T47D (cell line): Measurements from ENCODE around the gene MTIF3.

ENCODE experiments used
- DNase-seq, 2 experiments: peaks; one replicate each; pipeline versions ENCODE4 v3.0.0 to v3.0.0-alpha.2; 2011 to 2012; ENCODE audit warnings: low read depth in 1 of 2, low spot score in 1 of 2
- JUND ChIP-seq: IDR thresholded peaks from 2 replicates; pipeline ENCODE4 v1.6.1; 2012; ENCODE audit warnings: low read depth
- in situ Hi-C: cut with HindIII; loops from 2 replicates; pipeline ENCODE4 v1.10.0; 2016; ENCODE audit warnings: low sequenced_read_pairs, low pct_unique_long_range_greater_than_20kb

The MTIF3 gene

GRCh38 chr13:27424246-27425157, 25.9 kb downstream of the MTIF3 start, which contains the start of gene GTF3A:
Gene GTF3A (plus strand): TSS chr13:27424619.
- DNase-seq = peak; percentile 71 to 89
- TF ChIP-seq JUND = no peak
- in situ Hi-C loops = no loop called here

DNA sequence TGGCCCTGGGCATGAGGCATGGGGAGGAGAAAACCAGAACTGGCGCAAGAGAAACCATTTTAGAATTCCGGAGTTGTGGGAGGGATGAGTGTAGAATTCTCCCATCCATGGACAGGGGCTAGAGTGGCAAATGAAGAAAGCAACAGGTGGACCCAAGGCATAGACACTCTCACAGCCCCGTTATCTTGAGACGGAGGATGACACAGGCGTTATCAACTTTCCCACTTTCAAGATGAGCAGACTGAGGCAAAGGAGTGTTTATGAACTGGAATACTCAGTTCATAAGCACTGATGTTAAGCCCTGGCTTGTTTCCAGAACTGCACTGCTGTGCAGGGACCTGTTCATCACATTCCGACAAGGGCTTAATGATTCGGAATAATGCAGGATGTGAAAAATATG, 27.0 kb downstream of the MTIF3 start:
- DNase-seq = no peak
- in situ Hi-C loops = no loop called here
- no peak for TF ChIP-seq JUND

- in situ Hi-C loops = no loop called here
- DNase-seq = no peak
- TF ChIP-seq JUND = no peak
Observed at GRCh38 chr13:27421101-27421871, 29.1 kb downstream of the MTIF3 start.

GRCh38 chr13:27419328-27419727, 31.0 kb downstream of the MTIF3 start:
- in situ Hi-C loops = no loop called here

DNA sequence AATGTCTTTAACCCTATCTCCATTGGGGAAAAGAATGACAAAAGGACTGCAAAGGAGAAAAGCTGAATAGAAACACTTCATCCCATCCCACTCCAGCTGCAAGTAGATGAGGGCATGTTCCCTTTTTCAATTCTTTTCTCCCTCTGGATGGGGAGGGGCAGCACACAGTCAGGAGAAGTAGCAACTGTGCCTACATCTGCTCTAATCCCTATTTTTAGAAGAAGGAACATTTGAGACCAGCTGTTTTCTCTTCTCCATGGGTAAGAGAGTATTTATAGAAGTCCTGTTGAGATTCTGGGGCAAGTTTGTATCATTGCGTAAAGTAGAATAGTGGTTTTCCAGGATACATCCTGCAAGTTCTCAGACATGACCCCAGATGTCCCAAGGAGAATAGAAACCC, 35.2 kb downstream of the MTIF3 start:
- DNase-seq = no peak
- TF ChIP-seq JUND = no peak
- in situ Hi-C loops = no loop called here

More at GRCh38 chr13:27419328-27419727, 31.0 kb downstream of the MTIF3 start:
- no peak for DNase-seq
- TF ChIP-seq JUND = no peak

DNA sequence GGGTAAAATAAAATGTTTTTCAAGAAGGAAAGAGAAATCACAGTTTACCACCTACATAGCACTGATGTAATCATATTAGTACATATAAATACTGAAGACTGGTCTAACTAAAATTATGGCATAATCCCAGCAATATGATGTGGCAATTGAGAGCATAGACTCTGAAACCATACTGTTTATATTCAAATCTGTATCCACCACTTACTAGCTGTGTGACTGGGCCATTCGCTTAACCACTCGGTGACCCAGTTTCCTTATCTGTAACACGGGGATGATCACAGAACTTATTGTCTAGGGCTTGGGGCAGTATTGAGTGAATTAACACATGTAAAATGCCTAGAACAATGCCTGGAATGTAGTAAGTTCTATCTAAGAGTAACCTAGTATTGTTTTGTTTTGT, 39.0 kb downstream of the MTIF3 start:
- in situ Hi-C loops = no loop called here
- TF ChIP-seq JUND = no peak
- DNase-seq = no peak

DNA sequence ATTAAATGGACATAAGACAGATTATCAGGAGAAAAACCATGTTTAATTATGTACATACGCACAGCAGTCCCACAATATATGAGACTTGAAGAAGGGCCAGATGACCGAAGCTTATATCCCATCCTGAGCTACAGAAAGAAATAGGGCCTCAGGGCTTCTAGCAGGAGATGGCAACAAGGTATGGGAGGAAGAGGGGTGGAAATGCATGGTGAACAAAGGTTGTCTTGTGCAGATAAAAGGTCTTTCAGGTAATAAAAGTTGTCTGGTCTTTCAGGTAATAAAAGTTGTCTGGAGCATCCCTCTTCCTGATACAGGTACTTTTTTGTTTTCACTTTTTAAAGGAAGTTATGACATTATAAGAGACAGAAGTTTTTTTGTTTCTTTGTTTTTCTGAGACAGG, 41.4 kb downstream of the MTIF3 start:
- TF ChIP-seq JUND = no peak

GRCh38 chr13:27408074-27408473, 42.3 kb downstream of the MTIF3 start:
- in situ Hi-C loops = no loop called here
- TF ChIP-seq JUND = no peak
- DNase-seq = no peak

More for the DNA sequence above, 41.4 kb downstream of the MTIF3 start:
- in situ Hi-C loops = no loop called here
- no peak for DNase-seq

DNA sequence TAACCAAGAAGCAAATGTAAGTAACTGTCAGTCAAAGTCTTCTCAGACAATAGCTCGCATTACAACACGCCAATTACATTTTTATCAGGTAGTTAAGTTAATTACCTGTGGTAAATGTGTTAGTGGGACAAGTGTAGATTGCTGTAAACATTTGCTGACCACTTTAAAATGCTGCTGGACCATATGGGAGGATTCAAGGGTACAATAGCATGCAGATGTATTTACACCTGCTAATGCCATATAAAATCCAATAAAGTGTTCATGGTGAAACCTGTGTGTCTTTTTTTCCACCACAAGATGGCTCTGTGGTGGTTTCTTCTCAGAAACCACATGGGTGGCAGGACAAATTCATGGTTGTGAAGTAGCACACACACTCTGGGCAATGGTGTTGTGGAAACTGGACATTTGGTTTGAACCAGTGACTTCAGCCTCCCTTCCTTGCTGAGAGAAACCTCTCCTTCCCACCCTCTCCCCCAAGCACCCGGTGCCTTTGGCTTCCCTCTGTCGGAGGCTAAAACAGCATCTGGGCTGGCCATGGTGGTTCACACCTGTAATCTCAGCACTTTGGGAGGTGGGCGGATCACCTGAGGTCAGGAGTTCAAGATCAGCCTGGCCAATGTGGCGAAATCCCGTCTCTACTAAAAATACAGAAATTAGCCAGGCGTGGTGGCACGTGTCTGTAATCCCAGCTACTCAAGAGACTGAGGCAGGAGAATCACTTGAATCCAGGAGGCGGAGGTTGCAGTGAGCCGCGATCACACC, 44.0 kb downstream of the MTIF3 start:
- TF ChIP-seq JUND = no peak
- in situ Hi-C loops = no loop called here
- DNase-seq = peak; percentile 46 to 72

DNA sequence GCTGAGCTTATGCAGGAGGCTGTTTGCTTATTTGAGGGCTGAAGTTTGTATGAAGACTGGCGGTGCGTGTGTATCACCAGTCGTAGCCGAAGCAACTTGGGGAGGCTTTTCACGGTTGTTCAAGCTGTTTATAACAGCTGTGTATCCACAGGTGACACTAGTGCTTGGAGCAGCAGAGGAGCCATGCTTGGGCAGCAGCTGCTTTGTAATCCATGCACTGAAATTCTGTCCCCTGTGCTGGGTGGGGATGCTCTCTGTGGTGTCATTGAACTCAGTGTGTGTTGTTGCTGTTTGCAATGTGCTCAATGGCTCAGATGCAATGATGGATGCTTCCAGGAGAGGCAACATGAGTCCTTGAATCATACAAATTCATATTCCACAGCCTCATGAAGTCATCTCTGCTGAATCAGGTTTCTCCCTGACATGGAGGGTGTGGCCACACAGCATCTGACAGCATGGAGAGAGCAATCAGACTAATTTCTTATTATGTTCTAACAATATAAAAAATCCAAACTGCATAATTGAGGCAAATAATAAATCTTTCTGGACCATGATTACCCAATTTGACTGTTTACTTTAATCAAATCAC, 44.7 kb downstream of the MTIF3 start:
- in situ Hi-C loops = no loop called here
- TF ChIP-seq JUND = no peak
- DNase-seq = no peak

- no peak for DNase-seq
- TF ChIP-seq JUND = no peak
- in situ Hi-C loops = no loop called here
Observed at GRCh38 chr13:27404680-27405079, 45.7 kb downstream of the MTIF3 start.
